ENCODE measurements around the gene LHX4.

LHX4 gene

GRCh38 chr1:180228648-180229482 is 1.2 kb upstream of the LHX4 start:
- peak; percentile 3 for DNase-seq

- no peak for DNase-seq
These were observed 339 bp downstream of the LHX4 start for GRCh38 chr1:180230416-180230790.

- DNase-seq: no peak
These were observed 884 bp downstream of the LHX4 start for GRCh38 chr1:180230791-180231505.

GRCh38 chr1:180231506-180231921 is 1.4 kb downstream of the LHX4 start:
- peak; percentile 7 for DNase-seq

GRCh38 chr1:180231936-180232335 is 1.9 kb downstream of the LHX4 start:
- no peak for DNase-seq

GRCh38 chr1:180232521-180233043 is 2.5 kb downstream of the LHX4 start:
- no peak for DNase-seq

- no peak for DNase-seq
These were observed 3.3 kb downstream of the LHX4 start for GRCh38 chr1:180233191-180234011.

GRCh38 chr1:180234369-180235076 is 4.5 kb downstream of the LHX4 start:
- DNase-seq: no peak

- DNase-seq: no peak
These were observed 5.0 kb downstream of the LHX4 start for GRCh38 chr1:180235077-180235501.

- DNase-seq: no peak
These were observed 5.6 kb downstream of the LHX4 start for GRCh38 chr1:180235502-180236239.

- DNase-seq: no peak
These were observed 6.8 kb downstream of the LHX4 start for GRCh38 chr1:180236698-180237509.

- DNase-seq: no peak
These were observed 7.9 kb downstream of the LHX4 start for GRCh38 chr1:180237869-180238476.

- no peak for DNase-seq
These were observed 8.6 kb downstream of the LHX4 start for GRCh38 chr1:180238675-180239074.

GRCh38 chr1:180239145-180240096 is 9.4 kb downstream of the LHX4 start:
- no peak for DNase-seq

- DNase-seq: no peak
These were observed 11.9 kb downstream of the LHX4 start for GRCh38 chr1:180241716-180242544.

- DNase-seq: no peak
These were observed 13.6 kb downstream of the LHX4 start for GRCh38 chr1:180243517-180244221.

GRCh38 chr1:180244840-180245239 is 14.8 kb downstream of the LHX4 start:
- no peak for DNase-seq

- no peak for DNase-seq
These were observed 16.5 kb downstream of the LHX4 start for GRCh38 chr1:180246579-180246978.

Data from CD4-positive, alpha-beta T cell treated with Interleukin-17A for 1 hour (primary cell).